ENCODE data around the gene RPS8. TPM values are rescaled to one million over a fixed set of nuclear protein-coding genes. Genes with fewer than 3 reads are reported as not detected.
A peak's percentile ranks its signal among the peaks of the same experiment; 100 is the strongest.
"Not testable (repeated sequence)": the region's sequence is repeated elsewhere in the genome, so short reads cannot be mapped to it uniquely, and the experiment has no call there.

The RPS8 gene
- total RNA-seq, 1 donor from 2014 or later = 1,756 TPM

DNA sequence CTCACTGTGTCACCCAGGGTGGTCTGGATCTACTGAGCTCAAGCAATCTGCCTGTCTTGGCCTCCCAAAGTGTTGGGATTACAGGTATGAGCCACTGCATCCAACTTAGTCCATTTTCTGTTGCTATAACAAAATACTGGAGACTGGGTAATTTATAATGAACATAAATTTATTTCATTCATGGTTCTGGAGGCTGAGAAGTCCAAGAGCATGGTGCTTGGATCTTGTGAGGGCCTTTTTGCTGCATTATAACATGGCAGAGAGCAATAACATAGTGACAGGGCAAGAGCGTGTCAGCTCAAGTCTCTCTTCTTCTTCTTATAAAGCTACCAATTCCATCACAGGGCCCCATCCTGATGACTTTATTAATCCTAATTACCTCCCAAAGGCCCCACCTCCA, 39.3 kb upstream of the RPS8 start:
- DNase-seq (ENCODE audit: extremely low spot score, unreplicated experiment) = no peak
- no peaks in the 10 kb centered on the region for H3K9me3 Mint-ChIP-seq (ENCODE audit: unreplicated experiment)
- TF ChIP-seq, protein P1, sequence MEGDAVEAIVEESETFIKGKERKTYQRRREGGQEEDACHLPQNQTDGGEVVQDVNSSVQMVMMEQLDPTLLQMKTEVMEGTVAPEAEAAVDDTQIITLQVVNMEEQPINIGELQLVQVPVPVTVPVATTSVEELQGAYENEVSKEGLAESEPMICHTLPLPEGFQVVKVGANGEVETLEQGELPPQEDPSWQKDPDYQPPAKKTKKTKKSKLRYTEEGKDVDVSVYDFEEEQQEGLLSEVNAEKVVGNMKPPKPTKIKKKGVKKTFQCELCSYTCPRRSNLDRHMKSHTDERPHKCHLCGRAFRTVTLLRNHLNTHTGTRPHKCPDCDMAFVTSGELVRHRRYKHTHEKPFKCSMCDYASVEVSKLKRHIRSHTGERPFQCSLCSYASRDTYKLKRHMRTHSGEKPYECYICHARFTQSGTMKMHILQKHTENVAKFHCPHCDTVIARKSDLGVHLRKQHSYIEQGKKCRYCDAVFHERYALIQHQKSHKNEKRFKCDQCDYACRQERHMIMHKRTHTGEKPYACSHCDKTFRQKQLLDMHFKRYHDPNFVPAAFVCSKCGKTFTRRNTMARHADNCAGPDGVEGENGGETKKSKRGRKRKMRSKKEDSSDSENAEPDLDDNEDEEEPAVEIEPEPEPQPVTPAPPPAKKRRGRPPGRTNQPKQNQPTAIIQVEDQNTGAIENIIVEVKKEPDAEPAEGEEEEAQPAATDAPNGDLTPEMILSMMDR (IDR thresholded peaks at IDR 0.05) = no peak
- peaks cover 32% of the 10 kb centered on the region for H3K4me1 Mint-ChIP-seq (ENCODE audit: unreplicated experiment)
- H3K27ac Mint-ChIP-seq (ENCODE audit: unreplicated experiment) = no peak overlapping the region
- no peak overlapping the region for H3K4me3 Mint-ChIP-seq (ENCODE audit: unreplicated experiment)
- H3K27me3 Mint-ChIP-seq (ENCODE audit: unreplicated experiment) = no peaks in the 10 kb centered on the region
- H3K36me3 Mint-ChIP-seq (ENCODE audit: unreplicated experiment) = no peaks in the 10 kb centered on the region

DNA sequence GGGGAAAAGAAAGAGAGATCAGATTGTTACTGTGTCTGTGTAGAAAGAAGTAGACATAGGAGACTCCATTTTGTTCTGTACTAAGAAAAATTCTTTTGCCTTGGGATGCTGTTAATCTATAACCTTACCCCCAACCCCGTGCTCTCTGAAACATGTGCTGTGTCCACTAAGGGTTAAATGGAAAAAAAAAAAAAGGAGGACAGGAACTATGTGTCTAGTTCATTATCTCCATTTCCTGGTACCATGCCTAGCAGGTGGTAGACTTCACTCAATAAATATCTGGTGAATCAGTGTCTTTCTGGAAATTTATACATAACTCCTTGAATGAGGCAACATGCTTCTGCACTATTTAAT, 36.4 kb upstream of the RPS8 start:
- Mint-ChIP-seq H3K27ac (ENCODE audit: unreplicated experiment) (peak overlapping the region; percentile 95), H3K4me1 (ENCODE audit: unreplicated experiment) (peaks cover 23% of the 10 kb centered on the region), H3K4me3 (ENCODE audit: unreplicated experiment) (peak overlapping the region; percentile 89)
- not testable (repeated sequence) for H3K36me3 Mint-ChIP-seq (ENCODE audit: unreplicated experiment); H3K9me3 Mint-ChIP-seq (ENCODE audit: unreplicated experiment); DNase-seq (ENCODE audit: extremely low spot score, unreplicated experiment); H3K27me3 Mint-ChIP-seq (ENCODE audit: unreplicated experiment)

DNA sequence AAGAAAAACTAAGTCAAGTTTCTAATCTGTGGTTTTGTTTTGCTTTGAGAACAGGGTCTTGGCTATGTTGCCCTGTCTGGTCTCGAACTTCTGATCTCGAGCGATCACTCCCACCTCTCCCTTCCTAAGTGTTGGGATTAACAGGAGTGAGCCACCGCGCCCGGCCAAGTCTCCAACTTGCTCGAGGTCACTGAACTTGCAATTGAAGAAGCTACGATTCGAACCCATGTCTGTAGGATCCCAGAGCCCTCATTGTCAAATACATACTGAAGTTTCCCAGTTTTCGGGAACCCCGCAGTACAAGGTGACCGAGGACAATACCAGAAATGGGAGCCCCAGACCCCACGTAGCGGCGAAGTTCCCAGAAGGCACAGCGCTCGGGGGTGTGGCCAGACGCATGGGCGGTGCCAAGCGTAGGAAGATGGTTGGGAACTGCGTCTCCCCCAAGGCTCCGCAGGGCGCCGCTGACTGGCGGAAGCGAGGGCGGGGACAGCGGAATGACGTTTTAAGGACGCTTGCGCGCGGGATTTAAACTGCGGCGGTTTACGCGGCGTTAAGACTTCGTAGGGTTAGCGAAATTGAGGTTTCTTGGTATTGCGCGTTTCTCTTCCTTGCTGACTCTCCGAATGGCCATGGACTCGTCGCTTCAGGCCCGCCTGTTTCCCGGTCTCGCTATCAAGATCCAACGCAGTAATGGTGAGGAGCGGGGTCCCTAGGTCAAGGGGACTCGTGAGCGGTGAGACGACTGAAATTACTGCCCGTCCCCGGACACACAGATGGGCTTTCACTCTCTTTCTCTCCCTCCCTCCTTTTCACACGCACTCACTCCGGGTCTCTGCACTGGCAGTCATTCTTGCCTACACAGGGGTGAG, 35.8 kb upstream of the RPS8 start, which contains the start of gene KIF2C:
Gene KIF2C, plus strand, starts transcription at position 531 of the 872 bp plus-strand sequence. Its CDS starts 96 bp downstream, at position 627.
- Mint-ChIP-seq H3K4me1 (ENCODE audit: unreplicated experiment) (peaks cover 23% of the 10 kb centered on the region), H3K4me3 (ENCODE audit: unreplicated experiment) (peak within 1 kb of the TSS; percentile 89), H3K36me3 (ENCODE audit: unreplicated experiment) (no peaks in the 10 kb centered on the region)

DNA sequence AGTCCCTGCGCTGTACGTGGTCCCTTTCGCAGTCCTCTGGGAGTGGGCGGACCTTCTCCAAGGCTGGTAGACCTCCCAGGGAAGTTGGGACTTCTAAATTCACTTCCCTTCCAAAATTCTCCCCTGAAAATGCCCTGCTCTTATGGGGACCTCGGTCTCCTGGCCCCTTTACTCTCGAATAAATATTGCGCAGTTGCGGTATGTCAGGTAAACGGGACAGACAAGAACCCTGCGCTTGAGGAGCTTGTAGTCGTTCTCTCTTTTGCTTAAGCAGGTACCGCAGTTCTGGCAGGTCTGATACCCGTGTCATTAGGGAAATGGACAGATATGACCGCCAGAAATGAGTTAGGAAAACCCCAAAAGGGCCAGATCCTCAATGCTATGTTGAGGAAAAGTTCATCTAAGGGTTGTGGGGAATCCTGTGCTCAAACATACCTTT, 35.1 kb upstream of the RPS8 start:
- Mint-ChIP-seq H3K27me3 (ENCODE audit: unreplicated experiment) (no peaks in the 10 kb centered on the region), H3K4me1 (ENCODE audit: unreplicated experiment) (peaks cover 23% of the 10 kb centered on the region), H3K27ac (ENCODE audit: unreplicated experiment) (peak overlapping the region; percentile 95), H3K4me3 (ENCODE audit: unreplicated experiment) (peak overlapping the region; percentile 89), H3K9me3 (ENCODE audit: unreplicated experiment) (no peaks in the 10 kb centered on the region), H3K36me3 (ENCODE audit: unreplicated experiment) (no peaks in the 10 kb centered on the region)
- TF ChIP-seq, protein P1 (IDR thresholded peaks at IDR 0.05) = no peak
- DNase-seq (ENCODE audit: extremely low spot score, unreplicated experiment) = no peak

More for the DNA sequence above, 35.8 kb upstream of the RPS8 start, which contains the start of gene KIF2C:
- H3K9me3 Mint-ChIP-seq (ENCODE audit: unreplicated experiment) = no peaks in the 10 kb centered on the region
- H3K27me3 Mint-ChIP-seq (ENCODE audit: unreplicated experiment) = no peaks in the 10 kb centered on the region
- DNase-seq (ENCODE audit: extremely low spot score, unreplicated experiment) = peak; percentile 99
- TF ChIP-seq, protein P1 (IDR thresholded peaks at IDR 0.05) = no peak
- peak within 1 kb of the TSS; percentile 95 for H3K27ac Mint-ChIP-seq (ENCODE audit: unreplicated experiment)

DNA sequence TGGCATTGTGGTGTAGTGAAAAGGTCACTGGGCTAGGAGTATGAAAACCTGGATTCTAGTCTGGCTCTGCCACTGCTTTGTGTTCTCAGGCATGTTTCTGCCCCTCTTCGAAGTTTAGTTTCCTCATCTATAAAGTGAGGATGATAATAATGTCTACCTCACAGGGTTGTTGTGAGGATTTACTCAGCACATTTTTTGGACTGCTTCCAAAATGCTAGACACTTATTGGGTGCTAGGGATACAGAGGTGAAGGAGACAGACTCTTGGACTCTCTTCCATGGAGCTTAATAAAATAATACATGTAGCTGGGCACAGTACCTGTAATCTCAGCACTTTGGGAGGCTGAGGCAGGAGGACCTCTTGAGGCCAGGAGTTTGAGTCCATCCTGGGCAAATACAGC, 32.1 kb upstream of the RPS8 start:
- Mint-ChIP-seq H3K27ac (ENCODE audit: unreplicated experiment) (no peak overlapping the region), H3K4me1 (ENCODE audit: unreplicated experiment) (peaks cover 23% of the 10 kb centered on the region), H3K36me3 (ENCODE audit: unreplicated experiment) (no peaks in the 10 kb centered on the region), H3K27me3 (ENCODE audit: unreplicated experiment) (no peaks in the 10 kb centered on the region), H3K4me3 (ENCODE audit: unreplicated experiment) (no peak overlapping the region), H3K9me3 (ENCODE audit: unreplicated experiment) (no peaks in the 10 kb centered on the region)
- DNase-seq (ENCODE audit: extremely low spot score, unreplicated experiment) = no peak
- TF ChIP-seq, protein P1 (IDR thresholded peaks at IDR 0.05) = no peak
